Fibroblast of the aortic adventitia (primary cell): ENCODE results near the gene SLC22A4. TPM values are rescaled to one million over a fixed set of nuclear protein-coding genes. Genes with fewer than 3 reads are reported as not detected.

ENCODE experiments used
- DNase-seq: peaks from one replicate; pipeline ENCODE4 v3.0.0-alpha.2; 2010; ENCODE audit warnings: low read depth
- H3K4me3 ChIP-seq: 2 replicates; pipeline ENCODE4 v1.5.1; 2011; ENCODE audit warnings: low read depth, mild to moderate bottlenecking, control low read depth, low read length, moderate library complexity
- CTCF ChIP-seq: IDR thresholded peaks from 2 replicates; pipeline ENCODE4 v1.5.1; 2011; ENCODE audit warnings: mild to moderate bottlenecking, low read length, control low read depth, inconsistent platforms; ENCODE audit not compliant: insufficient read depth
- total RNA-seq: library from RNA; depleted of rRNA; stranded (reverse); fragments of >200 nt; gene quantifications from 2 replicates; pipeline ENCODE4 v1.2.3, GENCODE V29; 2012; ENCODE audit warnings: low replicate concordance

The SLC22A4 gene
- total RNA-seq, 1 donor: 5.7 TPM

DNA sequence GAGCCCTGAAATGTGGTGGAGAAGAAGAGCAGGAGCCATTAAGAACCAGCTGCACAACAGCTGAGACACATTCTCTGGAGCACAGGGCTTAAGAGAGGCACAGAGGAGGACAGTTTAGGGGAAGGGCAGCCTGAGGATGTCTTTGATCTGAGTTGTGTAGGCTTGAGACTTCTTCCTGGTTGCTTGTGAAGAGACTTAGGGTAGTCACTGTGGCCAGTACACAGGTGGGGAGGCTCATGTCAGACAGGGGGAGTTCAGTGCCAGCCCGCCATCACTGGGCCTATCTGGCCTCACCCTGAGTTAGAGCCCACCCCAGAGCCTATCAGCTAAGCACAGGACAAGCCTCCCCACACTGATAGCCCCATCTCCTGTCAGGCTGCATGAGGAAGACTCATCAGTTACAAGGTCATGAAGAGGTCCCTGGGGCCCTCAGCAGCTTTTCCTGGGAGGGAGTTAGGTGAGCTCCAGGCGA lies 19.8 kb downstream of the SLC22A4 start:
- DNase-seq: no peak
- no peak for TF ChIP-seq CTCF
- H3K4me3 ChIP-seq: no peak overlapping the region

DNA sequence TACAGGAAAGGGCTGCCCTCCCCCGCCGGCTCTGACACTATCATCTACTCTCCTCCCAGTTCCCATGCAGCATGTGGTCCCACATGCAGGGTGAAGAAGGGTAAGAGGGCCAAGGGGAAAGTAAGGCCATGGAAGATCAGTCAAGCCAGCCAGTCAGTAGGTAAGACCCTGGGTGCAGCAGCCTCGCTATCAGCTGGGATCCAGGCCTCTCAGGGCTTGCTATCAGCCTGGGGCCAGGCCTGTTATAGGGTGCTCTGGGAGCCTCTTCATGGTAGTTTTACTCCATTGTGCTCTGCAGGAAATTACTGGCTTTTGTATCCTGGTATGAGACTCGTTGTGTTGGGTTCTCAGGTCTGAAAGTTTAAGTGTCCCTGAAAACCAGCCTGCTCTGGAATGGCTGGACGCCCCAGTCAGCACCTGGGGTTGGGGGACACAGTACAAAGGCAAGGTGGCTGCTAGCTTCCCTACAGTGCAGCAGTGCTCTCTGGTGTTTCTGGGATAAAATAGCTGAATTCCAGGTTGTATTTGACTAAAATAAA lies 21.4 kb downstream of the SLC22A4 start:
- DNase-seq: no peak
- TF ChIP-seq CTCF: peak; percentile 9
- H3K4me3 ChIP-seq: no peak overlapping the region

DNA sequence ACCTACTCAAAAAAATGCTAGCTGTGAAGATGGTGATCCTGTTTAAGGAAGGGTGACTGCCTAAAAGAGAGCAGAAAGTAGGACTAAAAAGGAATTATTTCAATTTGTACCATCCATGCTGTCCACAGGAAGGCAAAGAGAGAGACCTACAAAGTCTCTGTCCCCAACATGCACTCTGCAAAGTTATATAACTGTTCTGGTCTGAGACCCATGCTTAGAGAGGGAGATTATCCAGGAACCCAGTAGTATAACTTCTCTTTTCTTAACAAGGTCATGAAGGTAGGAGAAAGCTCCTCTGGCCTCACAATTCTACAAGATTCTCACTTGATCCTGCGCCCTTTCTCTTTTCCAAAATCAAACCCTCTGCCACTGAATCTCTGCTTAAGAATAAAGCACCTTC lies 25.8 kb downstream of the SLC22A4 start:
- no peak overlapping the region for H3K4me3 ChIP-seq
- no peak for TF ChIP-seq CTCF
- no peak for DNase-seq

DNA sequence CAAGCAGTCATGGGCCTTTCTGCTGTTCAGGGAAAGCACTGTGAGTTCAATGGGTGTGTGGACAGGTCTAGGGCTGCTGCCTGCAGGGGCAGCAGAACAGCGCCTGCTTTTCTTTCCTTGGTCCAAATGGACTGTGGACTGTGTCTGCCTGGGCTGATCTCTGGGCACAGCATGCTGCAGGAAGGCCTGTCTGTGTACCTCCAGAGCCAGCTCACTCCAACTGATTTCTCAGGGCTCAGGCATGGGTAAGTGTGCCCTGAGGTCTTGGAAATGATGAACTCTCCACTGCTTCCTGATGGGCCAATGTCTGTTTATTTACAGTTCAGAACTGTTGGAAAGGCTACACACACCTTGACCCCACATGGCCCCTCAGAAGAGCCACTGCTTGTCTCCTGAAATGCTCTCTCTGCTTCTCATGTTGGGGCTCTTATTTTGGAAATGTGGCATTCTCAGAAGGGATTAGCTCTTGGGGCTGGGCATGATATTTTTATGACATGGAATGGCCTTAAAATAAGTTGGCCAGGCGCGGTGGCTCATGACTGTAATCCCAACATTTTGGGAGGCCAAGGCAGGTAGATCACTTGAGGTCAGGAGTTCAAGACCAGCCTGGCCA lies 27.0 kb downstream of the SLC22A4 start:
- no peak overlapping the region for H3K4me3 ChIP-seq
- TF ChIP-seq CTCF: no peak

DNA sequence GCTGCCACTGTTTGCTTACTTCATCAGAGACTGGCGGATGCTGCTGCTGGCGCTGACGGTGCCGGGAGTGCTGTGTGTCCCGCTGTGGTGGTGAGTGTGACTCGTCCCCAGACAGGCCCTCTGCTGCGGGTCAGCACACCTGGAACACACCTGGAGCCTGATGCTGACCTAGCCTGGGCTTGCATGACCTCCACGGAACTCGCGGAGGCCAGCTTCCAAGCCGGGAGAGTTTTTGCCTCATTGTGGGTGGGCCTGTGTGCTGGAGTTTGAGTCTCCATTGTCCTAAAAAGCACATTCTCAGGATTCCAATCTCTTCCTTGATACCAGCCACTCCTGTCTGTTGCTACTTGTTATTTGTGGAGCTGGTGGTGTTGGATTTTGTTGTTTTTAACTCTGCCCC lies 28.1 kb downstream of the SLC22A4 start:
- DNase-seq: no peak
- no peak overlapping the region for H3K4me3 ChIP-seq
- TF ChIP-seq CTCF: no peak

More for the DNA sequence above, 27.0 kb downstream of the SLC22A4 start:
- no peak for DNase-seq

DNA sequence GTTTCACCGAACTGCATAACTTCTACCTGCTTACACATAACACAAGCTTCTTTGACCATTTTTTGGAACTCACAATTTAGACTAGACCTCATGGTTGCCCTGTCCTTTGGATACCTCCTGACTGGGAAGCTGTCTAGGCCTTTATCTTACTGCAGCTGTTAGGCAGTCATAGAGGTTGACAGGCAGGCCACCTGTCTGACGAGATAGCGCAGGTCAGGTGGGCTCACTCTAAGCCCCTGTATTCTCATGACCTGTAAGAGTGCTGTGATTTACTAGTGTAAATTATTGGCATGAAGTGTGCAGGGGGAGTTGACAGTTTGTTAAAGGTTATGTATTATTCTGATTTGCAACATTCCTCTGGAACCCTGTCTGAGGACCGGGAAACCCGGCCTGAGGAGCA lies 29.0 kb downstream of the SLC22A4 start:
- DNase-seq: no peak
- no peak overlapping the region for H3K4me3 ChIP-seq
- TF ChIP-seq CTCF: no peak

DNA sequence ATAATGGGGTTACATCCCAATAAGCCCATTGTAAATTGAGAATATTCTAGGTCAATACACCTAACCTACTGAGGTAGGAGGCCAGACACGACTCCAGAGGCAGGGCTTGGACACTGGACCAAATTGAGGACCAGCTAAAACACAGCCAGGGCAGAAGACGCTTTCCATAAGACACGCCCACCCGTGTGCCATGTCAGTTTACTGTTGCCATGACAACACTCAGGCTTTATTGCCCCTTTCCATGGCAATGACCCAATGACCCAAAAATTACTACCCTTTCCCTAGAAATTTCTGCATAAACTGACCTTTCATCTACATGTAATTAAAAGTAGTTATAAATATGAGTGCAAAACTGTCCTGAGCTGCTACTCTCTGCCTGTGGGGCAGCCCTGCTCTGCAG lies 31.5 kb downstream of the SLC22A4 start:
- no peak for DNase-seq
- no peak overlapping the region for H3K4me3 ChIP-seq
- TF ChIP-seq CTCF: no peak
